ENCODE measurements around the gene CTNNA2. TPM values are rescaled to one million over a fixed set of nuclear protein-coding genes. Genes with fewer than 3 reads are reported as not detected.

Gene CTNNA2
- total RNA-seq, 1 experiment from 2014 or later, result 5.5 TPM

DNA sequence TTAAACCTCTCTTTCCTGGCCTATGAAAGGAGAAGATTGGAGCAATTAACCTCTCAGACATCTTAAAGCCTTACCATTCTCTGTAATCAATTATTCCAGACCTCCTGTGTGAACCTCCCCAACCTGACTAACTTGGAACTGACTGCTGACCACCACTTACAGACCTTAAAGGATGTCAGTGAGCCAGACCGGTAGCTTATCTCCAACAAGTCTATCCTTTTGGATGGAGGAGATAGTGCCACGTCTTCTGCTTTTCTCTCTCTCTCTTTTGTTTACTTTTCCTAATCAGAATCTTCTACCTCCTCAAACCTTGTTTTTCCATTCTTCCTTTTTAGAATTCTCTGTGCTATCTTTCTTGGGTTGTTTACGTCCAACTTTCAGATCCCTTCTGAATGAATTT lies 734.5 kb downstream of the CTNNA2 start:
- Histone ChIP-seq H3K4me1 (ENCODE audit: insufficient read depth, low read length) (no peaks in the 10 kb centered on the region), H3K79me1 (ENCODE audit: insufficient read depth, low read depth, low read length, poor library complexity, severe bottlenecking) (no peaks in the 10 kb centered on the region), H2BK20ac (ENCODE audit: low read depth, low read length, poor library complexity, severe bottlenecking) (no peak overlapping the region), H3K4me2 (ENCODE audit: insufficient read depth, insufficient read length, low read length) (no peak overlapping the region), H2BK12ac (ENCODE audit: insufficient read length, low read depth, low read length) (no peak overlapping the region), H3K27ac (ENCODE audit: insufficient read length, low read depth, low read length) (no peak overlapping the region), H3K18ac (ENCODE audit: insufficient read length, low read depth, low read length) (no peak overlapping the region), H2AFZ (ENCODE audit: low read length) (no peak overlapping the region), H3K56ac (ENCODE audit: insufficient read length, low read depth, low read length) (no peak overlapping the region), H3K9me3 (ENCODE audit: control insufficient read depth, low read depth, low read length) (no peaks in the 10 kb centered on the region), H2BK120ac (ENCODE audit: low read depth, low read length, poor library complexity, severe bottlenecking) (no peak overlapping the region), H2AK5ac (ENCODE audit: insufficient read length, low read length) (no peak overlapping the region), H3T11ph (ENCODE audit: low read length) (no peak overlapping the region), H2BK15ac (ENCODE audit: low read depth, low read length) (no peak overlapping the region), H3K14ac (ENCODE audit: insufficient read depth, low read length) (no peak overlapping the region), H3K79me2 (ENCODE audit: insufficient read depth, low read length) (no peaks in the 10 kb centered on the region), H4K5ac (ENCODE audit: insufficient read length, low read depth, low read length) (no peak overlapping the region), H2BK5ac (ENCODE audit: insufficient read length, low read length) (no peak overlapping the region), H3K23ac (ENCODE audit: insufficient read length, low read depth, low read length) (no peak overlapping the region), H4K8ac (replicated peaks; ENCODE audit: insufficient read length, low read depth, low read length) (no peak overlapping the region), H3K23me2 (ENCODE audit: insufficient read length, low read depth, low read length, poor library complexity, severe bottlenecking) (no peaks in the 10 kb centered on the region), H4K20me1 (ENCODE audit: control insufficient read depth, insufficient read depth, insufficient read length) (no peaks in the 10 kb centered on the region), H3K9ac (ENCODE audit: extremely low read depth, insufficient read length, low read length) (no peak overlapping the region), H3K27me3 (ENCODE audit: insufficient read depth, low read length) (no peaks in the 10 kb centered on the region), H3K4ac (ENCODE audit: low read depth, low read length) (no peak overlapping the region), H4K91ac (ENCODE audit: insufficient read length, low read depth, low read length) (no peak overlapping the region)
- TF ChIP-seq, protein P1, sequence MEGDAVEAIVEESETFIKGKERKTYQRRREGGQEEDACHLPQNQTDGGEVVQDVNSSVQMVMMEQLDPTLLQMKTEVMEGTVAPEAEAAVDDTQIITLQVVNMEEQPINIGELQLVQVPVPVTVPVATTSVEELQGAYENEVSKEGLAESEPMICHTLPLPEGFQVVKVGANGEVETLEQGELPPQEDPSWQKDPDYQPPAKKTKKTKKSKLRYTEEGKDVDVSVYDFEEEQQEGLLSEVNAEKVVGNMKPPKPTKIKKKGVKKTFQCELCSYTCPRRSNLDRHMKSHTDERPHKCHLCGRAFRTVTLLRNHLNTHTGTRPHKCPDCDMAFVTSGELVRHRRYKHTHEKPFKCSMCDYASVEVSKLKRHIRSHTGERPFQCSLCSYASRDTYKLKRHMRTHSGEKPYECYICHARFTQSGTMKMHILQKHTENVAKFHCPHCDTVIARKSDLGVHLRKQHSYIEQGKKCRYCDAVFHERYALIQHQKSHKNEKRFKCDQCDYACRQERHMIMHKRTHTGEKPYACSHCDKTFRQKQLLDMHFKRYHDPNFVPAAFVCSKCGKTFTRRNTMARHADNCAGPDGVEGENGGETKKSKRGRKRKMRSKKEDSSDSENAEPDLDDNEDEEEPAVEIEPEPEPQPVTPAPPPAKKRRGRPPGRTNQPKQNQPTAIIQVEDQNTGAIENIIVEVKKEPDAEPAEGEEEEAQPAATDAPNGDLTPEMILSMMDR (conservative IDR thresholded peaks at IDR 0.05), result no peak
- H3K4me1 Mint-ChIP-seq, result peaks cover 7 to 10% of the 10 kb centered on the region in 2 experiments
- H3K36me3 Mint-ChIP-seq (ENCODE audit: insufficient read depth in 1 of 3, low read depth in 3 of 3), result peaks cover 0 to 1% (median 0%) of the 10 kb centered on the region in 3 experiments; a peak in 1 of 7 replicates
- H3K27me3 Mint-ChIP-seq (ENCODE audit: low read depth), result no peaks in the 10 kb centered on the region; the same call in 1 of the 2 replicates
- DNase-seq, result no peak
- no peak overlapping the region for H3K27ac Mint-ChIP-seq
- no peak overlapping the region for H3K4me3 Mint-ChIP-seq
- no peaks in the 10 kb centered on the region; a peak in 1 of 5 replicates for H3K9me3 Mint-ChIP-seq
- no CpG with 5 or more reads among the region's 3 CpGs for WGBS (ENCODE audit: extremely low coverage, insufficient read length, low lambda C conversion rate)

All from H9 (cell line).